ENCODE measurements around the gene MYT1. TPM values are rescaled to one million over a fixed set of nuclear protein-coding genes. Genes with fewer than 3 reads are reported as not detected.
A peak's percentile ranks its signal among the peaks of the same experiment; 100 is the strongest.
"Not testable (repeated sequence)": the region's sequence is repeated elsewhere in the genome, so short reads cannot be mapped to it uniquely, and the experiment has no call there.

Gene MYT1
- total RNA-seq (2014; rRNA removed; shearing (Covaris generic)), result not detected in 2 replicates

DNA sequence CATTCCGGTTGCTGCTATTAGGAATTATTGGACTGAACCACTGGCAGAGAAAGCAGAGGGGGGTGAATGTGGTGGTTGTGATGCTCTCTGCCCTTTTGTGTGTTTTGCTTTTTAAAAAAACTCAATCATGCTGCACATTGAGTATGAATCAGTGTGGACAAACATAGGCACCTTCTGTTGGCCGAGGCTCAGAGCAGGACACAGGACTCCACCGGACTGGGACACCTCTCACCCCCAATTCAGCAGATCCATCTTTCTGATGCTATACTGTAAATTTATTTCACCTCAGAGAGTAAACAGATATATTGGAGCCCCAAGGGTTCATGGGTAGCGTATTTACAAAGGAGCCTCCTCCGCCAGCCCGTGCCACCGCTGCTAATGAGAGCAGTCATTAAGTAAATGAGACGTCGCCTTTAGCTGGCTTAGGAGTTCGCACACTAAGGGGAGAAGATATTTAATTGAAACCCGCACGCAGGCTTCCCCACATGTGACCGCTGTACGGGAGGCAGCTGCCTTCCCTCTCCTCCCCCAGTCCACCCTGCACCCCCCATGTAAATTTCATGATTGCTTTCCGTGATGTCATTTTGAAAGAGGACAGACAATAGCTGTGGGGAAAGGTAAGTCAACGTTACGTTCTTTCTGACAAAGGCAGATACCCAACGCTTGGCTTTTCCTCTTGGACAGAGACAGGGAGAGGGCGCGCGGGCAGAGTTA lies at the start of gene MYT1:
TSS of gene MYT1 (plus strand) at position 330 of the 714 bp plus-strand sequence. CDS start 34,410 bp downstream, outside the sequence.
- DNase-seq (ENCODE audit: low read depth), result no peak

DNA sequence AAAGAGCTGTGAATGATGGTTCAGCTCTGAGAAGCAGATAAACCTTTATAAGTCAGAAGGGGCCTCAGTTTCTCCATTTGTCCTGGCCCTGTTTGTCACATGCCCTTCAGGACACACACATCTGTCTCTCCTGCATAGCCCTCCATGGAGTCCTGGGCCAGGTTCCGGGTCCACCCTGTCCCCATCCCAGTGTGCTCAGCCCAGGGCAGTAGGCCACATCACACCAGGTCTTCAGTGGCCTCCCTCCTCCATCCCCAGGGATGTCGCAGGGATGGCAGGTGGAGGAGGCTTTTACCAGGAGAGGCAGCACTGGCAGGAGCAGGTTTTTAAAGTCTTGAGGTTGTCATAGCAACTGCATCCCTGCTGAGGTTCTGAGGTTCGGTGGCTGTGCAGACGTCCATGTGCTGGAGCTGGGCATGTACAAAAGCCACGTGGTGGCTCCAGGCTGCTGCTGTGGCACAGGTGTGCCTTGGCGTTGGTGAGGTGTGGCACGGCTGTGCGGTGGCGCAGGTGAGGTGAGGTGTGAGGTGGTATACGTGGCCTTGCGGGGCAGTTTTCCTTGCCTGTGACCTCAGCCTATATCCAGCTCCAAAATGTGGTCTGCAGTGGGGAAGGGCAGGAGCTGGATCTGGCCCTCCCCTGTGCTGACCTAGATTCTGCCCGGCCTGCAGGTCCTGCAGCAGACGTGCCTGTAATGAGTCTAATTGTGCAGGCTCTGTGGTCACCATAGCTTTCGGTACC lies 48.9 kb upstream of the MYT1 start:
- no peak for DNase-seq (ENCODE audit: low read depth)

DNA sequence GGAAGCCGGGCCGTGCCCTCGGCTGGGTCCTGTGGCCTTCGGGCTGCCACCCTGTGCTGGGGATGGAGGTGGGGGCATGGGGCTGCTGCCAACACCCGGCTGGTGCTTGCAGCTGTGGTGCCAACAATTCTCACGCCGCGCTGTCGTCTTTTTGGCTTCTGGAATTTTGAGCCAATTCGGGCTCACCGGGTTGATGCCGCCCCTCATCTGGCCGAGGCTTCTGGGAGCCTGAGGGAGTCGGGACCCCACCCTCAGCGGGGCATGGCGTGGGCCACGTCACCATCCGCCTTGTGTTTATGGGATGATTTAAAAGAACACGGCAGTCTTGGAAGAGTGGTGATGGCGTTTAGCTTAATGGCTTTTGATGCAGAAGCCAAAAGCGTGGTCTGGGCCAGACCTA lies 48.2 kb upstream of the MYT1 start:
- DNase-seq (ENCODE audit: low read depth), result no peak

DNA sequence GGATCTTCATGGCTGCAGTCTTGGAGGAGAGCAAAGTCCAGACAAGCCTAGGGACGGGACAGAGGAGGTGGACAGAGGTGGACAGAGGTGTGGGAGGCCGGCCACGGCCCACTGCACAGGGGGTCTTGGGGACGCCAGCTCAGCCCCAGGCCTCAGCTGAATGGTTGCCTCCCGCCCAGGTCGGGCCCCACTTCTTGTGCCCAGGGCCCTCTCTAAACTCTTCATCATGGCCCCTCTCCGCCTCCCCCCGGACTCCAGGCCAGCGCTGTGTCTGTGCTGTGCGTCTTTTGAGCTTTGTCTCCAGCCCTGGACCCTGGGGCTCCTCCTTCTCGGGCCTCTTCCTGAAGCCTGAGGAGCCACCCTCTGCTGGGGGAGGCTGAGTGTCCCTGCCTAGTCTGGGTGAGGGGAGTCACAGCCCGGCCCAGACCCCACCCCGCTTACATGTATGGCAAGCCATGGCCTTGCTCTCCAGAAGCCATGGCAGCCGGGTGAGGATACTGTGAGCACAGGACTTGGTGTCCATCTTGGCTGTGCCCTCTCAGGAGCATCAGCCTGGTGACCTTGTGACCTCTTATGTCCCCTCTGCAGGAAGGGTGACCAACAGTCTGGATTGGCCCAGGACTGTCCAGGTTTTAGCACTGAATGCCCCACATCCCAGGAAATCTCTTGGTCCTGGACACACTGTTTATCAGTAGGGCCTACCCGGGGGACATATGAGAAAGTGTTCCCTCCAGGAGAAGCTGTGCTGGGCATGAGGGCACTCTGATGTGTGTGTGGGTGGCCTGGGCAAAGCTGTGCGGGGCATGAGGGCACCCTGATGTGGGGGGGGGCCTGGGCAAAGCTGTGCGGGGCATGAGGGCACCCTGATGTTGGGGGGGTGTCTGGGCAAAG lies 47.5 kb upstream of the MYT1 start:
- DNase-seq (ENCODE audit: low read depth), result no peak

DNA sequence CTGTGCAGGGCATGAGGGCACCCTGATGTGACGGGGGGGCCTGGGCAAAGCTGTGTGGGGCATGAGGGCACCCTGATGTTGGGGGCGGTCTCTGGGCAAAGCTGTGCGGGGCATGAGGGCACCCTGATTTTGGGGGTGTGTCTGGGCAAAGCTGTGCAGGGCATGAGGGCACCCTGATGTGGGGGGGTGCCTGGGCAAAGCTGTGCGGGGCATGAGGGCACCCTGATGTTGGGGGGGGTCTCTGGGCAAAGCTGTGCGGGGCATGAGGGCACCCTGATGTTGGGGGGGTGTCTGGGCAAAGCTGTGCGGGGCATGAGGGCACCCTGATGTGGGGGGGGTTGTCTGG lies 46.8 kb upstream of the MYT1 start:
- DNase-seq (ENCODE audit: low read depth), result not testable (repeated sequence)

DNA sequence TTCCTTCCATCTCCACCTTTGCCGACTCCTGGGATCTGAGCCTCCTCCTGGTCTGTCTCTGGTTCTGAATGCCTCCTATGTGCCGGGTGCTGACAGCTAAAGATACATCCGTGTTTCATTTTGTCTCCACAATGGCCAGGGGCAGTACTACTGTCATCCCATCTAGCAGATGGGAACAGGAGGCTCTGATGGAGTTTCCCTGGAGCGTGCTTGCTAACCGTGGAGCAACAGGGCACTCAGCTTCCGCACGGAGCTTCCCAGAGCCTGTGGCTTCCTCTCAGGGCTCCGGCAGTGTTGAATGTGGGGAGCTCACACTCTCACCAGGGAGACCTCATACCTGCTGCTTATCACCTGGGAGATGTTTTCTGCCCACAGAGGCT lies 45.0 kb upstream of the MYT1 start:
- peak; percentile 32 for DNase-seq (ENCODE audit: low read depth)

DNA sequence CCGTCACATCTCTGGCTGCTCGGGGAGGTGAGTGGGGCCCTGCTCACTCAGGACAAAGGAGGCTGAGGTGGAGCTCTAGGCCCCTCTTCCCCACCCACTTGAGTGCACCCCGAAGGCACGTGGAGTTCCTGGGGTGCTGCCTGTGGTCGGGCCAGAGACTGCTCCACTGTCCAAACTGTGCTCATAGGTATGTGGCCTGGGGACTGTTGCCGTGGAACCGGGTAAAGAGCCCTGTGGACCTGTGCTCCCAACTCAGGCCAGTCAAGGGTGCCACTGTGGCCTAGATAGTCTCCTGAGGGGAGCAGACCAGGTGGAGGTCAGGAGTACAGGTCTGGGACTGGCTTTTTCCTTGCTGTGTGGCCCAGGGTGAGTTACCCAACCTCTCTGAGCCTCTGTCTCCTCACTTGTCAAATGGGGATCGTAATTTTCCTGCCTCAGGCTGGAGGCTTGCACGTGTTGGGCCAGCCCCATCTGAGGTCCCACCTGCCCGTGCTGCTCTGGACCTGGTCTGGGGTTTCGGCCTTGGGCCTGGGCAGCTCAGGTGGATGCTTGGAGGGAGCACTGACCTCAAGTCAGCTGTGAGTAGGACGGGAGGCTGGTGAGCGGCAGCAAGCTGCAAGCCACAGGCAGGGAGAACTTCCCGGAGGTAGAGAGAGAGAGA lies 44.4 kb upstream of the MYT1 start:
- DNase-seq (ENCODE audit: low read depth), result no peak

DNA sequence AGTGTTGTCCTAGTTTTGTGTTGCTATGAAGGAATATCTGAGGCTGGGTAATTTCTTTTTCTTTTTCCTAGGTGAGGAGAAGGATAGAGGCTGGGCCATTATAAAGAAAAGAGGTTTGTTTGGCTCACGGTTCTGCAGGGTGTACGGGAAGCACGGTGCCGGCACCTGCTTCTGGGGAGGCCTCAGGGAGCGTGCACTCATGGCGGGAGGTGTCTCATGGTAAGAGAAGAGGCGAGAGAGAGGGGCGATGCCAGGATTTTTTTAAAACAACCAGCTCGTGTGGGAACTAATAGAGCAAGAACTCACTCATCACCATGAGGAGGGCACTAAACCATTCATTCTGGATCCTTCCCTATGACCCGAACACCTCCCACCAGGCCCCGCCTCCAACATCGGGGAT lies 42.7 kb upstream of the MYT1 start:
- no peak for DNase-seq (ENCODE audit: low read depth)

DNA sequence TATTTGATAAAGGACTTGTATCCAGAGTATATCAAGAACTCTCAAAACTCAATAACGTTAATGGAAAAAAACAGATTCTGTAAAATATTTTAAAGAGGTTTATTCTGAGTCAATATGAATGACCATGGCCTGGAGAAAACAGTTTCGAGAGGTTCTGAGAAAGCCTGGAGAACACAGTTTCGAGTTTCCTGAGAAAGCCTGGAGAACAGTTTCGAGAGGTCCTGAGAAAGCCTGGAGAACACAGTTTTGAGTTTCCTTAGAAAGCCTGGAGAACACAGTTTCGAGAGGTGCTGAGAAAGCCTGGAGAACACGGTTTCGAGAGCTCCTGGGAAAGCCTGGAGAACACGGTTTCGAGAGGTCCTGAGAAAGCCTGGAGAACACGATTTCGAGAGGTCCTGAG lies 41.3 kb upstream of the MYT1 start:
- DNase-seq (ENCODE audit: low read depth), result not testable (repeated sequence)

DNA sequence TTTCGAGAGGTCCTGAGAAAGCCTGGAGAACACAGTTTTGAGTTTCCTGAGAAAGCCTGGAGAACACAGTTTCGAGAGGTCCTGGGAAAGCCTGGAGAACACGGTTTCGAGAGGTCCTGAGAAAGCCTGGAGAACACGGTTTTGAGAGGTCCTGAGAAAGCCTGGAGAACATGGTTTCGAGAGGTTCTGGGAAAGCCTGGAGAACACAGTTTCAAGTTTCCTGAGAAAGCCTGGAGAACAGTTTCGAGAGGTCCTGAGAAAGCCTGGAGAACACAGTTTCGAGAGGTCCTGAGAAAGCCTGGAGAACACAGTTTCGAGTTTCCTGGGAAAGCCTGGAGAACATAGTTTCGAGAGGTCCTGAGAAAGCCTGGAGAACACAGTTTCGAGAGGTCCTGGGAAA lies 40.7 kb upstream of the MYT1 start:
- DNase-seq (ENCODE audit: low read depth), result not testable (repeated sequence)

DNA sequence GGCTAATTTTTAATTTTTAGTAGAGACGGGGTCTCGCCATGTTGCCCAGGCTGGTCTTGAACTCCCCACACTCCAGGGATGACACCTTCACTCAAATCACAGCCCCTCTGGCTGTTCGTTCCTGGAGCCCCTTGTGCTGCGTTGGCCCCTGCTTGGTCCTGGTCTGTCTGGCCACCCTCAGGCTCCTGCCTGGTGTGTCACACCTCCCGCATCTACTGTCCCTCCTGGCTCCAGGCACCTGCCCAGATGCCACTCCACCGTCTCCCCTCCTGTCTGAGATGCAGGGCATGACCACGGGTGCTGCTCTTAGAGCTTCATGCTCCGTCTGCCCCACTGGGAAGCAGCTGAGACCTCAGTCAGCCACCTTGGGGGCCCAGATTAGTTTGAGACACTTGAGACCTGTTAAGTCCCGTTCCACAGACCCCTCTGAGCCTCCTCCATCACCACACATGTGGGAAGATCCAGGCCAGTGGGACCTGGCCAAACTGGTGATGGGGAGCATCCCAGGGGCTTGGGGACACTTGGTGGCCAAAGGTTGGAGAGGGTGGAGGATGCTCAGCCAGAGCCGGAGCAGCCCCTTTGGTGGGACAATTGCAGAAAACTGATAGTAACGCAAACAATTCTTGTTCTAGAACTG lies 35.0 kb upstream of the MYT1 start:
- no peak for DNase-seq (ENCODE audit: low read depth)

DNA sequence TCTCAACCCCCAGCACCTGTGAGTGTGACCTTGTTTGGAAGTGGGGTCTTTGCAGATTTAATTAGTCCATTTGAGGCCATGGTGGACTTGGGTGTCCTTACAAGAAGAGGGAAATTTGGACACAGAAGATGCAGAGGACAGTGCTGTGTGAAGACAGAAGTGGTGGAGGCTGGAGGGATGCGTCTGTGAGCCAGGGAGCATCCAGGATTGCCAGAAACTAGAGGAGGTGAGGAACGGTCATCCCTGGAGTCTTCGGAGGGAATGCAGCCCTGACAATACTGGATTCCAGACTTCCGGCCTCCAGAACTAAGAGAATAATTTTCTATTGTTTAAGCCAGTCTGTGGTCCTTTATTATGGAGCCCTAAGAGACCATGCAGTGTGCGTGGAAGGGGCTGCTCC lies 34.0 kb upstream of the MYT1 start:
- DNase-seq (ENCODE audit: low read depth), result no peak

DNA sequence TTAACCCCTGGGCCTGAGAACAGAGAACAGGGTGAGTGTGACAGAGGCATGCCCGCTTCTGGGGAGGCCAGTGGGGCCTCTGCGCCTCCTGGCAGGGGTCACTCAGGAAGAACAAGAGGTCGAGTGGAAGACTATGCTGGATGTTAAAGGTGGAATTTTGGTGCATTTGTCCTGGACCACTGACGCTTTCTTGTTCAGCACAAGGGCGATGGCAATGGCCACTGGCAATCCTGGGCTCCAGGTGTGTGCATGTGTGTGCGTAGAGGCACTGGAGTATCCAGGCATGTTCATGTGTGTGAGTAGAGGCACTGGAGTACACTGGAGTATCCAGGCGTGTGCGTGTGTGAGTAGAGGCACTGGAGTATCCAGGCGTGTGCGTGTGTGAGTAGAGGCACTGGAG lies 33.4 kb upstream of the MYT1 start:
- no peak for DNase-seq (ENCODE audit: low read depth)

DNA sequence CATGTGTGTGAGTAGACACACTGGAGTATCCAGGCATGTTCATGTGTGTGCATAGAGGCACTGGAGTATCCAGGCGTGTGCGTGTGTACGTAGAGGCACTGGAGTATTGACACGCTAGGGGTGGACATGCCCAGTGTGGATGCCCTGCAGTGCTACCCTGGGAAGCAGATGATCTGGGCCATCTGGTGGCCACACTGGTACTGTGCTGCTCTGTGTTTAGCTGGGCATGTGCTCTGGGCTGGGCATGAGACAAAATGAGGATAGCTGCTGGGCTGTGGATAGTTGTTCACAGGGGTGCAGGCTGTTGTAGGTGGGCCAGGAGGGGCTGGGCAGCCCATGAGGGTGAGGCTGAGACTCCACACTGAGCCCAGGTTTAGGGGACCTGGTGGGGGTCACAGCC lies 32.8 kb upstream of the MYT1 start:
- DNase-seq (ENCODE audit: low read depth), result peak; percentile 57

DNA sequence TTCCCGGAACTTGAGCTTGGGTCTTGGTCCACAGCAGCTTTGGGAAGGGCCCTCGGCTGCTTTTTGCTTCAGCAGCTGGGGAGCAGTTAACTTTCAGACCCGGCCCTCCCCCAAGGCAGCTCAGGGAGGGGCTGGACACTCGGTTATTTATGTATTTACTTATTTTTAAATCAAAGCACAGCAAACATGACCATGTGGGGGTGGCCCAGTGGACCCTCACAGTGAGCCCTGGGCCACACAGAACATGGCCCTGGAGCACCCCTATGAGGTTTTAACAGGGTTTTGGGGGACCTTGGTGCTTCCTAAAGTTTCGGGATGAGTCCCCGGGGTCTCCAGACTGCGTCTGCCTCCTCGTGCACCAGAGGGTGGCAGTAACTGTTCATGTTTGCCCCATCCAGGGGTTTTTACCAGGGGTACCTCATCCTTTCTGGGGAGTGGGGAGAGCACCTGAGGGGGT lies 30.3 kb upstream of the MYT1 start:
- DNase-seq (ENCODE audit: low read depth), result no peak

DNA sequence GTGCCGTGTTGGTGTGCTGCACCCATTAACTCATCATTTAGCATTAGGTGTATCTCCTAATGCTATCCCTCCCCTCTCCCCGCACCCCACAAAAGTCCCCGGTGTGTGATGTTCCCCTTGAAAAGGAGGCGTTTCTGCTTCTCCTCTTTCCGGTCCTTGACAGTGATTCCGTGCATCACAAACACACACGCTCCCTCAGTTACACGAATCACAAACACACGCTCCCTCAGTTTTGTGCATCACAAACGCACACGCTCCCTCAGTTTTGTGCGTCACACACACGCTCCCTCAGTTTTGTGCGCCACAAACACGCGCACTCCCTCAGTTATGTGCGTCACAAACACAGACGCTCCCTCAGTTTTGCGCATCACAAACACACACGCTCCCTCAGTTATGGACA lies 29.5 kb upstream of the MYT1 start:
- not testable (repeated sequence) for DNase-seq (ENCODE audit: low read depth)

DNA sequence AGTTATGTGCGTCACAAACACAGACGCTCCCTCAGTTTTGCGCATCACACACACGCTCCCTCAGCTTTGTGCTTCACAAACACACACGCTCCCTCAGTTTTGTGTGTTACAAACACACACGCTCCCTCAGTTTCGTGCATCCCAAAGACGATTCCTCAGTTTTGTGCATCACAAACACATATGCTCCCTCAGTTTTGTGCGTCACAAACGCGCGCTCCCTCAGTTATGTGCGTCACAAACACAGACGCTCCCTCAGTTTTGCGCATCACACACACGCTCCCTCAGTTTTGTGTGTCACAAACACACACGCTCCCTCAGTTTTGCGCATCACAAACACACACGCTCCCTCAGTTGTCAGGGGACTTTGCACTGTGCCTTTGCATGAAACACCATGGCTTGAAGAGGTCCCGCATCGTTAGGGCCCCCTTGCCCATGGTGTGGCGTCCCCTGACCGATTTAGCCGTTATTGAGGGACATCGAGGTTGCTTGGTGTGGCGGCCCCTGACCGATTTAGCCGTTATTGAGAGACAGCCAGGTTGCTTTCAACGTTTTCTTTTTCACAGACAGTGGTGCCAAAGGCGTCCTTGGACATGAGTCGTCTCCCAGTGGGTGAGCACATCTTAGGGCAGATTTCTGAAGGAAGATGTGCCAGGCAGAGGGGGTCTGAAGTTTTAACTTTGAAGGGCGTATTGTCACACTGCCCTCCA lies 28.1 kb upstream of the MYT1 start:
- DNase-seq (ENCODE audit: low read depth), result no peak

DNA sequence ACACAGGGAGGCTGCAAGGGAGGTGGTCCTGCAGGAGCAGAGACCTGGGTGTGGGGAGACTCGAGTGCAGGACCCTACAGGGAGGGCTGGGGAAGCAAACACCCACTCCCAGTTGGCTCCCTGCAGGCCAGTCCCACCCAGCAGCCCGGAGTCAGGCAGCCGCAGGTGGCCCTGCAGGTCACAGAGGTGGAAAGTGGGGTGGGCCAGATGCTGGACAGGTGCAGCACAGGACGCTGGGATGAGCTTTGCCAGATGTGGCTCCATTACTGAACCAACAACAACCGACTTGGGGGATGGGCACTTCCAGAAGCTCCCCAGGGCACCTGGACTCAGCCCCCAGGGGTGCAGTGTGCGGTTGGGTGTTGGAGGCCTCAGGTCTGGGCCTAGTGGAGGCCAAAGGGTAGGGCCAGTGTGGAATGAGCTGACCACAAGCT lies 26.6 kb upstream of the MYT1 start:
- no peak for DNase-seq (ENCODE audit: low read depth)

DNA sequence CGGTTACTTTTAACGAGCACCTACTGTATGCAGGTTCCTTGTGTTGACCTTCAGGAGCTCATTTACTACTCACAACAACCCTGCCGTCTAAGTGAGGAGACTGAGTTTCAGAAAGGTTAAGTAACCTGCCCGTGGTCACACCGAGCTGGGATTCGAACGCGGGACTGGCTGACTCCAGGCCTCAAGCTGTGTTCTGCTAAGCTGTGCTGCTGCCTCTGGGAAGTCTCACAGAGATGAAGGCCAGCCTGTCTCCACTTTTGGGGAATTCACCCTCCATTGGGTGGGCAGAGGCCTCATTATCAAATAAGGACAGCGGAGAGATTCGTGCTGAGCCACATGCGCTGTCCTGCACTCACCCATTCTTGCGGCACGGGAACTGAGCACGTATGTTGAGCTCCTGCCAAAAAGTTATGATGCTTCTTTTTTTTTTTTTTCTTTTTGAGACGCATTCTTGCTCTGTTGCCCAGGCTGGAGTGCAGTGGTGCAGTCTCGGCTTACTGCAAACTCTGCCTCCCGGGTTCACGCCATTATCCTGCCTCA lies 25.9 kb upstream of the MYT1 start:
- DNase-seq (ENCODE audit: low read depth), result no peak
